Effector memory CD4-positive, alpha-beta T cell (primary cell): Measurements from ENCODE around the gene TAF15.

Experiments
- DNase-seq, 3 donors: peaks; one replicate each; pipeline ENCODE4 v3.0.0-alpha.2; 2020
- H3K27ac ChIP-seq: 2 replicates; pipeline ENCODE4 v1.7.0; 2013; ENCODE audit warnings: mild to moderate bottlenecking, low read length, moderate library complexity; ENCODE audit not compliant: insufficient read depth, poor library complexity, severe bottlenecking
- H3K27me3 ChIP-seq: replicated peaks from 2 replicates; pipeline ENCODE4 v1.7.0; 2013; ENCODE audit warnings: mild to moderate bottlenecking, low read length; ENCODE audit not compliant: insufficient read depth, control insufficient read depth, poor library complexity, severe bottlenecking
- H3K36me3 ChIP-seq: 2 replicates; pipeline ENCODE4 v1.7.0; 2013; ENCODE audit warnings: mild to moderate bottlenecking, low read length, moderate library complexity; ENCODE audit not compliant: control insufficient read depth, insufficient read depth
- H3K4me1 ChIP-seq: 2 replicates; pipeline ENCODE4 v1.7.0; 2013; ENCODE audit warnings: low read length, mild to moderate bottlenecking; ENCODE audit not compliant: control insufficient read depth, insufficient read depth, poor library complexity, severe bottlenecking
- H3K4me3 ChIP-seq: 2 replicates; pipeline ENCODE4 v1.7.0; 2013; ENCODE audit warnings: low read length, low read depth, mild to moderate bottlenecking; ENCODE audit not compliant: insufficient read depth, poor library complexity, severe bottlenecking
- H3K9me3 ChIP-seq: 2 replicates; pipeline ENCODE4 v1.7.0; 2013; ENCODE audit warnings: mild to moderate bottlenecking, low read length, moderate library complexity; ENCODE audit not compliant: control insufficient read depth

TAF15 gene

DNA sequence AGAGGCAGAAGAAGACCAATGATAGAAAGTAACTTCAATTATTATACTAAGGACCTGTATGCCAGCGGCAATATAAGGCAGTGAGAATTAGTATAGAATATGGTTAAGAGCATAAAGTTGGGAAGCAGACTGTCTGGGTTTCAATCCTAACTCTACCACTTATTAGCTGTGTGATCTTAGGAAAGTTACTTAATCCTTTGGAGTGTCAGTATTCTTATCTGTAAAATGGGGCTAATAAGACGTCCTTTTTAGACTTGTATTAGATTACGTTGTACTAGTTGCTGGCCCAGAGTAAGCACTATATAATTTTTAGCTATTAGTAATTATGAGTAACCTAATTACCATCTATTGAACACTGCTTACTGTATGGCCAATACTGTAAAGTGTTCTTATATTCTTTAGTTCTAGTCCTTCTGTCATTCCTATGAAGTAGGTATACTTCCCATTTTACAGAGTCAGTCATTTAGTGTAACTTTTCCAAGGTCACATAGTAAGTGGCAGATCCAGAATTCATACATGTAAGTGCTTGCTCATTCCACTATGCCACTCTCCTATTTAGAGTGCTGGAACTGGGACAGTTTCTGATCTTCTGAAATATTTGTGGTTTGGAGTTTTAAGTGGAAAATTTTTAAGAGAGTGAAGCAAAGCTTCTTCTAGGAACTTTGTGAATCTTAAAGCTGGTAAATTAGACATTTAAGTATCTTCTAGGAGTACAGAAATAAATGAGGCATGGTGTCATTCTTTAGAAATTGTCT, 36.9 kb downstream of the TAF15 start:
- Histone ChIP-seq H3K36me3 (peaks cover 62% of the 10 kb centered on the region), H3K9me3 (no peaks in the 10 kb centered on the region), H3K27me3 (no peaks in the 10 kb centered on the region), H3K4me1 (no peaks in the 10 kb centered on the region), H3K27ac (no peak overlapping the region), H3K4me3 (no peak overlapping the region)
- no peak for DNase-seq

DNA sequence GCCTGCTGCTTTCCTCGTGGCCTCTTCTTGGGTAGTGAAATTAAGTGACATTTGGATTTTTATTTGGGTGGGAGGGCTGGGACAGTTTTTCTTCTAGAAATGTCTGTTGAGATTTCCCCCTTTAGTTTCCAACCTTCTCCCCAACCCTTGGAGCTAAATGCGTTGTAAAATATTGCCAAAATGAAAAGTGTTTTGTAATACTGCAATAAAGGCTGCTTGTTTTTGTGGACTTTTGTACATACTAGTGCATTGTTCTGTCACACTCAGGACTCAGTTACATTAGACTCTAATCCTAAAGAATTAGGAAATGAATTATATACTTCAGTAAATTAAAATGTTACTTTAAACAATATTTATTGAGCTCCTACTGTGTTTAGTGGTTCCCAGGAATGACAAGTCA, 37.7 kb downstream of the TAF15 start:
- Histone ChIP-seq H3K9me3 (no peaks in the 10 kb centered on the region), H3K36me3 (peaks cover 54% of the 10 kb centered on the region), H3K27ac (no peak overlapping the region), H3K27me3 (no peaks in the 10 kb centered on the region), H3K4me1 (no peaks in the 10 kb centered on the region), H3K4me3 (no peak overlapping the region)
- DNase-seq = no peak

DNA sequence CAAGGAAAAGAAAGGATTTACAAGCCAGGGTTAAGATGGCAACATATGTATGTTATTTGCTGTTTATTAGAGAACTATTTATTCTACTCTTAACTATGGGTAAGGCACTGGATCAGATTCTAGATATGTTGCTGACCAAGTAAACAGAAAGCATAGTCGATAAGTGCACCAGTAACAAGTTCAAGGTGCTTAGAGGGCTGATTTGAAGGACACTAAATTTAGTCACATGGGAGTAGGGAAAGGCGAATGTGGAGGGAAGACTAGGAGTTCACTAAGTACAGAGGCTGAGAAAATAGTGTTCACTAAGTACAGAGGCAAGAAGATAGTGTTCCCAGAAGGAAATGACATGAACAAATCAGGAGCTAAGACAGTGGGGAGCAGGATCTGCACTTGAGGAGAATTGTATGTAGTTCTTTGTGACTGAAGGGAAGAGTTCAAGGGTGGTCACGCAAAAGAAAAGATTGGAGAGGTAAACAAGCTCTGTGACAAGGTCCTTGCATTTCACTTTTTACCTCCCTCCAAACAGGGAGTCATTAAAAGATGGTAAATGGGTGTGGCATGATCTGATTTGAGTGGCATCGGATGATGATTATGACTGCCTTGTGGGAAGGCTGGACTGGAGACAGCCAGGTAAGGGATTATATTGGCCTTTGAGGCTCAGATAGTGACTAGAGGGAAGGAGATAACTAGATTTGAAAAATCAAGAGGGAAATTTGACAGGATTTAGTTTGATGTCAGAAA, 38.5 kb downstream of the TAF15 start:
- H3K4me3 ChIP-seq = no peak overlapping the region
- H3K27me3 ChIP-seq = no peaks in the 10 kb centered on the region
- H3K36me3 ChIP-seq = peaks cover 46% of the 10 kb centered on the region
- H3K27ac ChIP-seq = no peak overlapping the region
- H3K4me1 ChIP-seq = no peaks in the 10 kb centered on the region
- DNase-seq = no peak
- H3K9me3 ChIP-seq = no peaks in the 10 kb centered on the region

DNA sequence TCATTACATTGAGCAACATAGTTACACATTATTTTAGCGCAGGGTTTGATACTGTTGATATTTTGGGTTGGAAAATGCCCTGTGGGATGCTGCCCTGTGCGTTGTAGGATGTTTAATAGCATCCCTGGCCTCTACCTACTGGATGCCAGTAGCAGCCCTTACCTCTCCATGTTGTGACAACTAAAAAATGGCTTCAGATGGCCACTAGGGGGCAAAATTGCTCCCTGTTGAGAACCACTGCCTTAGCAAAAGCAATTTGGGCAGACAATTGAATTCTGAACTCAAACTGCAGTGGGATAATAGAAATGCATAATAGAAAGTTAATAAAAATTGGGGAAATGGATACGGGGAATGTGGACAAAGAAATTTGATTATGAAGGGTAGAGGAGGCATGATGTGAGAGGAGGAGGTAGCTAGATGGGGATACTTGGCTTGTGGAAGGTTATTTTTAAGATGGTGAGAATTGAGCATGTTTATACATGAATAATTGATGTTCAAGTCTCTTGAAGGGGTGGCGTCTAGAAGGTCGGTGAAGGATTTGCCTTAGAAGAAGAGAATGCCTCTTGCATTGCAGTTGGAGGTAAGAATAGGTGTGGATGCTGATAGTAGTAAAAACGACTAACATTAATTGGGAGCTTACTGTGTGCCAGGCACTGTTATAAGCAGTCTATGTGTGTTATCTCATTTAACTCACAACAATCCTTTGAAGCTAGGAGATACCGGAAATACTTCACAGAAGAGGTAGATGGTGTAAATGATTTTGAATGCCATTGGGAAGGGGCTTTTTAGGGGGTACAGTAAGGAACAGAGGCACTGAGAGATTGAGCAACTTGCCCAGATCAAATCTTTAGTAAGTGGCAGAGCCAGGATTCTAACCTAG, 40.4 kb downstream of the TAF15 start:
- peak; percentile 15 to 37 (median 24) for DNase-seq
- Histone ChIP-seq H3K36me3 (peaks cover 28% of the 10 kb centered on the region), H3K4me1 (no peaks in the 10 kb centered on the region), H3K4me3 (no peak overlapping the region), H3K9me3 (no peaks in the 10 kb centered on the region), H3K27ac (no peak overlapping the region), H3K27me3 (no peaks in the 10 kb centered on the region)

DNA sequence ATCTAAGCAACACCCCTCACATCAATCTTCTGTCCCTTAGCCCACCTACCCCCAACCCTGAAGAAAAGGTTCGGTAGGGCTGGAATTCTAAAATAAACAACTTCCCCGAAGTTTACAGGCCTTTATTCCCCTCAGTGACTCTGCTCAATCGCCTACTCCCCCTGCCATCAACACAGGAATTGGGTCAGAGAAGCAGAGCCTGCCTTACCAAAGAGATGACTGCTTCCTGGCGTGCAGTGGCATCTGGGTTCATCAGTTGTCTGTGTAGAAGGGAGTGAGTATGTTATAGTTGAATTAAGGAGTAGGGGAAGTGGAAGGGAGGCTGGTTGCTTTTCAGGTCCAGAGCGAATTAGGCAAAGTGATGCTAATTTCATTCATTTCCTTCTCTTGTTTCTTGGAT, 46.7 kb downstream of the TAF15 start:
- no peaks in the 10 kb centered on the region for H3K4me1 ChIP-seq
- no peak overlapping the region for H3K4me3 ChIP-seq
- no peaks in the 10 kb centered on the region for H3K9me3 ChIP-seq
- H3K27me3 ChIP-seq = no peaks in the 10 kb centered on the region
- no peak for DNase-seq
- H3K27ac ChIP-seq = no peak overlapping the region
- H3K36me3 ChIP-seq = no peaks in the 10 kb centered on the region

DNA sequence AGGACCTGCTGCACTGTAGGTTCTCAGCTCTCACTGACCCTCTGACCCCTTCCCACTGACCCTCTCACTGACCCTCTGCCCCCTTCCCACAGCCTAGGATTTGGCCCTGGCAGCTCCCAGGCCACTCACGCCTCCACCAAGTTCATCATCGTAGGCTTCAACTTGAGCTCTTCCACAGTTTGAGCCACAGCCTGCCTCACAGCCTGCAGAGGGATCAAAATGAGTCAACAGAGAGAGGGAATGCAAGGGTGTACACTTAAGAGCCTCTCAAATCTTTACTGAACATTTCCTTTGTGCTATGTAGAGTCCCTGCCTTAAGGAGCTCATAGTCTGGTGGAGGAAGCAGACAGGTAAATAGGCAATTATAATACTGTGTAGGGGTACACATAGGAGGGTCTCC, 47.3 kb downstream of the TAF15 start:
- no peaks in the 10 kb centered on the region for H3K27me3 ChIP-seq
- H3K9me3 ChIP-seq = no peaks in the 10 kb centered on the region
- no peak for DNase-seq

DNA sequence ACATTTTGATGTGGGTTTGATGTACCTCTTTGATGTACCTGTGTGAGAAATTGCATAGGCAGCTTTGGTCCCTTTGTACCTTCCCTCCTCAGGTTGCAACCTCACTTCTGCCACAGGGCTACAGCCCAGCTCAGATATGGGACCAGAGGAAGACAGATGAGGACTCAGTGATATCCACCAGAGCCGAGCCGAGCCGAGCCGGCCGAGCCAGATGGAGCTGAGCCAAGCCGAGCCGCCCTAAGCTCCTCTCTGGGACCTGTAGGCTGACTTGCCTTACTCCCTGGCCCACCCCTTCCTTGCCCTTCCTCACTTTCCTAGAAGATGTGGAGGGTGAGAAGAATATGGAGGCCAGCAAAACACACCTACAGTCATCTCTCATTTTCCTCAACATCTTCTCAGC, 55.6 kb downstream of the TAF15 start:
- no peak overlapping the region for H3K4me3 ChIP-seq
- no peaks in the 10 kb centered on the region for H3K27me3 ChIP-seq
- no peak overlapping the region for H3K27ac ChIP-seq
- DNase-seq = no peak
- no peaks in the 10 kb centered on the region for H3K36me3 ChIP-seq
- H3K4me1 ChIP-seq = no peaks in the 10 kb centered on the region
- H3K9me3 ChIP-seq = no peaks in the 10 kb centered on the region

More for the DNA sequence above, 47.3 kb downstream of the TAF15 start:
- H3K36me3 ChIP-seq = no peaks in the 10 kb centered on the region
- no peak overlapping the region for H3K27ac ChIP-seq
- no peak overlapping the region for H3K4me3 ChIP-seq
- H3K4me1 ChIP-seq = no peaks in the 10 kb centered on the region

DNA sequence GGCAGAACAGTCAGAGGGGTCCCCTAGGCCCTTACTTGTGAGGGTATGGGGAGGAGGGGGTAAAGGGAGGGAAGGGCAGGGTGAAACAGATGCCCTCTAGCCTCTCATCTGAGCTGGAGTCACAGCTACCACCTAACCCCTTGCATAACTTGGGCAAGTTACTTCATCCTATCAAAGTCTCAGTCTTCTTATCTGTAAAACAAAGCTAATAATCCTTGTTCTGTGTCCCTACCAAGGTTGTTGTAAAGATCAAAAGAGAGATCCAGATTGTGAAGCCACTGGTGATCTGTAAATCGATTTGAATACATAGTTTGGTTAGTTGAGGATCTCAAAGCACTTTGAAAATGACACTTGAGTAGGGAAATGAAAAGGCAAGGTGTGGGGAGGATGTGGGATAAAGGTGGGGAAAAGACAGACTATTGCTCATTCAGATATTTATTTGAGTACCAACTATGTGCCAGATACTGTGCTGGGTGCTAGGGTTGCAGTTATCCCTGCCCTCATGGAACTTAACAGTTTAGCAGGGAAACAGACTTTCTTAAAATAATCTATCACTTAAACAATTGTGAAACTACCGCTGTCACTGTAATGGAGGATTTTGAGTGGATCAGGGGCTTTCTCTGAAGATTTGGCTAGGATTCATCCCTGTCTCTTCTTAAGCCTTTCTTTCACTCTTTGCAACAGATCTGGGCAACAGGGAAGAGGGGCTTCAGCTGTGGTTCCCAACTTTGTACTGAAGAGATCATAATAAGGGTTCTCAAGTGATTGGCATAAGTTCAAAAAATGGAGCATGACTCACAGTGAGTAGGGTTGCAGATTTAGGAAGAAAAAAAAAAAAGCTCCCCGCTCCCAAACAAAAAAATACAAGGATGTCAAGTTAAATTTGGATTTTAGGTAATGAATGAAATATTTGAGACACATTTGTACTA, 56.4 kb downstream of the TAF15 start:
- H3K9me3 ChIP-seq = no peaks in the 10 kb centered on the region
- H3K36me3 ChIP-seq = no peaks in the 10 kb centered on the region

DNA sequence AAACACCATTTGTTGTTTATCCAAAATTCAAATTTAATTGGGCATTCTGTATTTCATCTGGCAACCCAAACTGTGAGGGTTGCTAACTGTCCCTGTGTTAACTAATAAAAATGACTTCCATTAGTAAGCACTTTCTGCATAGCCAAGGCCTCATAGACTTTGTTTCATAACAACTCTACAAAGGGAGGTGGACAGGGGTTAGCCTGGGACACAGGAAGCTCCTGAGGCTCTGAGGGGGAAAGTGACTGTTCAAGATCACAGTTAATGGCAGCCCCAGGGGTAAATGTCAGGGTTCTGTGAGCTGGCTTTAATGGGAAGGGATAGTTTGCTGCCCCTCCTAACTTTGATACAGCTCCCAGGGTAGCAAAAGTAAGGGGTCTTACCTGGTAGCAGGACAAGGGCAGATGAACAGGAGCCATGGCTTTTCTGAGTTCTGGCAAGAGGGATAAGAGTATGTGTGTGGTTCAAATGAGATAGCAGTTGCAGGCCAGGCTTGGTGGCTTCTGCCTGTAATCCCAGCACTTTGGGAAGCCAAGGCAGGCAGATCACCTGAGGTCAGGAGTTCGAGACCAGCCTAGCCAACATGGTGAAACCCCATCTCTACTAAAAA, 57.2 kb downstream of the TAF15 start:
- DNase-seq = no peak
- Histone ChIP-seq H3K36me3 (no peaks in the 10 kb centered on the region), H3K4me3 (no peak overlapping the region), H3K9me3 (no peaks in the 10 kb centered on the region), H3K4me1 (no peaks in the 10 kb centered on the region), H3K27me3 (no peaks in the 10 kb centered on the region), H3K27ac (no peak overlapping the region)

More for the DNA sequence above, 56.4 kb downstream of the TAF15 start:
- Histone ChIP-seq H3K27me3 (no peaks in the 10 kb centered on the region), H3K4me1 (no peaks in the 10 kb centered on the region), H3K27ac (no peak overlapping the region), H3K4me3 (no peak overlapping the region)
- no peak for DNase-seq
